Stomach (tissue), 4 donors: Measurements from ENCODE around the gene MAP3K13.

Source experiments
- POLR2A ChIP-seq, 4 donors: fragments of 450-650 bp; IDR thresholded peaks; one replicate each; pipeline ENCODE4 v1.6.1; 2016; ENCODE audit warnings: antibody characterized with exemption in 4 of 4, control low read depth in 2 of 4, mild to moderate bottlenecking in 1 of 4, moderate library complexity in 1 of 4
- TF ChIP-seq, protein P1 (sequence below), 7 experiments: fragments of 450-650 bp in 4 of 7; fragments of 200-600 bp in 3 of 7; sonication (generic) in 3 of 7; IDR thresholded peaks; one replicate each; pipeline ENCODE4 v1.5.1; 2016 to 2019; ENCODE audit warnings: antibody characterized with exemption in 7 of 7, control low read depth in 2 of 7, mild to moderate bottlenecking in 1 of 7

DNA sequence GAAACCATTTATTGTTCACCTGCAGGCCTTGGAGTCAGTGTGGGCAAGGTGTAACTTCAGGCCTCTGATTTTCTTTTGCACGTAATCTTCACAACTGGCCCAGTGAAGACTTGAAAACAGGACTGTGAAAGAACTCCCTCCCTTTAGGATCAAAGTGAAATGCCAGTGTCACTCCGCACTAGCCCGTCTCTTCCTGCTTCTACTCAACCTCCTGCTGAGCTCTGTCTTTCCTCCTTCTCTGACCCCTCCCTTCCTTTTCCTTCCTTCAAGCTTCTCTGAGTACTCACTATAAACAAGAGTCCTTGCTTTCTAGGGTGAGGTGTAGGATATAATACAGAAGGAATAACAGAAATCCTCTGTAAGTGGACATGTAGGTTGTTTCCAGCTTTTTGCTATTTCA, 107.4 kb downstream of the MAP3K13 start:
- TF ChIP-seq, protein P1, sequence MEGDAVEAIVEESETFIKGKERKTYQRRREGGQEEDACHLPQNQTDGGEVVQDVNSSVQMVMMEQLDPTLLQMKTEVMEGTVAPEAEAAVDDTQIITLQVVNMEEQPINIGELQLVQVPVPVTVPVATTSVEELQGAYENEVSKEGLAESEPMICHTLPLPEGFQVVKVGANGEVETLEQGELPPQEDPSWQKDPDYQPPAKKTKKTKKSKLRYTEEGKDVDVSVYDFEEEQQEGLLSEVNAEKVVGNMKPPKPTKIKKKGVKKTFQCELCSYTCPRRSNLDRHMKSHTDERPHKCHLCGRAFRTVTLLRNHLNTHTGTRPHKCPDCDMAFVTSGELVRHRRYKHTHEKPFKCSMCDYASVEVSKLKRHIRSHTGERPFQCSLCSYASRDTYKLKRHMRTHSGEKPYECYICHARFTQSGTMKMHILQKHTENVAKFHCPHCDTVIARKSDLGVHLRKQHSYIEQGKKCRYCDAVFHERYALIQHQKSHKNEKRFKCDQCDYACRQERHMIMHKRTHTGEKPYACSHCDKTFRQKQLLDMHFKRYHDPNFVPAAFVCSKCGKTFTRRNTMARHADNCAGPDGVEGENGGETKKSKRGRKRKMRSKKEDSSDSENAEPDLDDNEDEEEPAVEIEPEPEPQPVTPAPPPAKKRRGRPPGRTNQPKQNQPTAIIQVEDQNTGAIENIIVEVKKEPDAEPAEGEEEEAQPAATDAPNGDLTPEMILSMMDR (IDR thresholded peaks at IDR 0.05): no peak
- no peak for TF ChIP-seq POLR2A (IDR thresholded peaks at IDR 0.05)
